ENCODE data around the gene MYH9.

GRCh38 chr22:36348760-36349159 lies 39.0 kb downstream of the MYH9 start:
- TF ChIP-seq EZH2 (IDR thresholded peaks at IDR 0.05; ENCODE audit: borderline replicate concordance, insufficient read depth, low read depth, low read length, poor library complexity, severe bottlenecking) (no peak), CTCF (IDR thresholded peaks at IDR 0.05) (no peak)
